Stomach (tissue), 9 donors: ENCODE results near the gene FLACC1. TPM values are rescaled to one million over a fixed set of nuclear protein-coding genes. Genes with fewer than 3 reads are reported as not detected.

Experiments
- DNase-seq, 2 donors: peaks; one replicate each; pipeline versions ENCODE4 v3.0.0 to v3.0.0-alpha.2; 2013 to 2019
- H3K27ac ChIP-seq, 5 donors: fragments of 200-600 bp in 4 of 5; sonication (generic) in 4 of 5; one replicate each; pipeline ENCODE4 v1.5.1; 2013 to 2019; ENCODE audit warnings: mild to moderate bottlenecking in 1 of 5, moderate library complexity in 1 of 5
- H3K27me3 ChIP-seq, 3 donors: fragments of 200-600 bp; sonication (generic); one replicate each; pipeline ENCODE4 v1.5.1; 2017 to 2019; ENCODE audit warnings: mixed run types in 1 of 3
- H3K36me3 ChIP-seq, 4 donors: fragments of 200-600 bp; sonication (generic); 1 replicate in 3 of 4; 2 replicates in 1 of 4; pipeline ENCODE4 v1.5.1; 2016 to 2019
- H3K4me1 ChIP-seq, 4 donors: fragments of 200-600 bp; sonication (generic); one replicate each; pipeline ENCODE4 v1.5.1; 2016 to 2019
- H3K4me3 ChIP-seq, 4 donors: fragments of 200-600 bp; sonication (generic) in 3 of 4; one replicate each; pipeline ENCODE4 v1.5.1; 2016 to 2019; ENCODE audit warnings: mild to moderate bottlenecking in 1 of 4
- H3K9me3 ChIP-seq, 4 donors: fragments of 200-600 bp; sonication (generic); one replicate each; pipeline ENCODE4 v1.5.1; 2016 to 2019
- CTCF ChIP-seq, 7 experiments: fragments of 450-650 bp in 4 of 7; fragments of 200-600 bp in 3 of 7; sonication (generic) in 3 of 7; IDR thresholded peaks; one replicate each; pipeline ENCODE4 v1.5.1; 2016 to 2019; ENCODE audit warnings: antibody characterized with exemption in 7 of 7, control low read depth in 2 of 7, mild to moderate bottlenecking in 1 of 7
- EP300 ChIP-seq: sonication (generic); formaldehyde crosslinking; IDR thresholded peaks from one replicate; pipeline ENCODE4 v1.6.1; 2017; ENCODE audit warnings: antibody characterized with exemption
- POLR2A ChIP-seq, 4 donors: fragments of 450-650 bp; IDR thresholded peaks; one replicate each; pipeline ENCODE4 v1.6.1; 2016; ENCODE audit warnings: antibody characterized with exemption in 4 of 4, control low read depth in 2 of 4, mild to moderate bottlenecking in 1 of 4, moderate library complexity in 1 of 4
- POLR2AphosphoS5 ChIP-seq, 3 donors: sonication (generic); formaldehyde crosslinking; IDR thresholded peaks; one replicate each; pipeline ENCODE4 v1.6.1; 2016; ENCODE audit warnings: antibody characterized with exemption in 3 of 3
- WGBS, 5 donors: extraction: QIAGEN DNeasy Blood & Tissue Kit in 3 of 5; methylation state at CpG; one replicate each; pipeline versions ENCODE4 v1.1.5 to v1.1.7; 2013 to 2018; 5-methylcytosine and 5-hydroxymethylcytosine counted together
- intact Hi-C: fragments of 100-400 bp; cut with DNase I; formaldehyde crosslinking; loops from one replicate; pipeline ENCODE4 v1.15.1; 2023; ENCODE audit warnings: low total_unique reads
- polyA plus RNA-seq, 3 donors: library from polyadenylated mRNA; stranded (reverse); fragments of 200-250 nt; gene quantifications; one replicate each; pipeline ENCODE4 v1.2.3, GENCODE V29; 2013
- total RNA-seq, 5 donors: library from RNA; depleted of rRNA; stranded (reverse); fragments of >200 nt; gene quantifications; one replicate each; pipeline versions ENCODE4 v1.1.0 to v1.2.3, GENCODE V29; 2014 to 2016
- donor health status: healthy with polysubstance abuse.
- donor health status: Bipolar disorder and iron deficiency.
- donor health status: healthy.

The FLACC1 gene
- total and polyA plus RNA-seq, 8 donors, result 0.13 to 21.6 (median 1.8) TPM; not detected in 3

DNA sequence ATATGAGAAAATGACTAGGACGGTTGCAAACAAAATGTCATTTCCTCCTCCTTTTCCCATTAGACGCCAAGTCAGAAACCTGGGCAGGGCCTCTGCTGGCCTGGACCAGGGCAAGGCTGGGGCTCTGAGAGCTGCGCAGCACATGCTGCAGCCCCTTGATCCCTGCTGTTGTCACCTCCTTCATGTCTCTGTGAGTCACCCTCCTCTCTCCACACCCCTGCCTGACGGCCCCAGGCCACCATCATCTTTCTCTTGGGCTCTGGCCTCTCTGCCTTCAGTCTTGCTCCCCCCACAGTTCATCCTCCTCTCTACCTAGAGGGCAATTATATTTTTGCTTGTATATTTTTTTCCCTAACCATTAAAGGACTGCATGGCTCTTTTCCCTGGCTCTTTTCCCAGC is 10.0 kb downstream of the FLACC1 start:
- no peak for TF ChIP-seq EP300
- no peak for TF ChIP-seq CTCF (IDR thresholded peaks at IDR 0.05)
- TF ChIP-seq POLR2AphosphoS5 (IDR thresholded peaks at IDR 0.05), result no peak
- no peak for TF ChIP-seq POLR2A (IDR thresholded peaks at IDR 0.05)

GRCh38 chr2:201345625-201346213 is 11.4 kb downstream of the FLACC1 start:
- no peak overlapping the region for H3K4me3 ChIP-seq
- no peaks in the 10 kb centered on the region for H3K9me3 ChIP-seq
- 83 to 95% (median 89%) methylated on average over 7 of the region's 7 CpGs for WGBS, 5 donors
- H3K36me3 ChIP-seq, result peaks cover 0 to 41% (median 28%) of the 10 kb centered on the region in 4 donors
- no peak for TF ChIP-seq CTCF (IDR thresholded peaks at IDR 0.05)
- TF ChIP-seq POLR2A (IDR thresholded peaks at IDR 0.05), result no peak
- TF ChIP-seq EP300, result no peak
- intact Hi-C loops, result no loop called here
- no peaks in the 10 kb centered on the region for H3K27me3 ChIP-seq
- no peak for DNase-seq
- H3K4me1 ChIP-seq, result no peaks in the 10 kb centered on the region
- H3K27ac ChIP-seq, result no peak overlapping the region

More for the DNA sequence above, 10.0 kb downstream of the FLACC1 start:
- 83 to 94% (median 90%) methylated on average over 4 of the region's 4 CpGs for WGBS, 5 donors
- Histone ChIP-seq H3K4me1 (no peaks in the 10 kb centered on the region), H3K27me3 (no peaks in the 10 kb centered on the region), H3K27ac (no peak overlapping the region), H3K36me3 (peaks cover 0 to 47% (median 31%) of the 10 kb centered on the region in 4 donors), H3K9me3 (no peaks in the 10 kb centered on the region), H3K4me3 (no peak overlapping the region)
- no peak for DNase-seq
- intact Hi-C loops, result no loop called here

DNA sequence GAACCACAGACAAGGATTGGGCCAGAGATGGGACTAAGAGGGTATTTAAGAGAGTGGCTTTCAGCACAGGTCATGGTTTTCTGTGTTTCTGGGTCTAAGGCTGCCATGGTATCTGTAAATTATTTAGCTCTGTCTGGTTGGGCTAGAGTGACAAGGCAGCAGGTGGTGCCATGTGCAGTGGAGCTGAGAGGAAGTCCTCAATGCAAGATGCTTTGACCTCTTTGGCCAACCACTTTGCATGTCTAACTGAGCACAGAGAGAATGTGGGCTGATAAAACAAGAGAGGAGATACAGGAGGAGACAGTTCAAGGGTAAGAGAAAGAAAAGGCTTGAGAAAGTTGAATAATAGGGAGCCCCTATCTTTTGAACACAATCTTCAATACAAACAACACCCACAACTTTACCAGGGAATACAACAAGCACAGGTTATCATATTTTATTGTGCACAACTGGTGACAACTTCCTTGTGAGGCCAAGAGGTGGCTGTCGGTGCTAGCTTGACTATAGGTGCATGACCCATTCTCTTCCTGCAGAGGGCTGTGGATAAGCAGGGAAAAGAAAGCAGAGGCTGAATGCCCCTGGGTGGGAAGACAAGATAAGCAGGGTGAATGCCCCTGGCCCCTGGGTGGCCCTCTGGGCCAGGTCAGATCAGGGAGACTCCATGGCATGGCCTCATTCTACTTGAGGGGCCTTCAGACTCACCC is 12.3 kb downstream of the FLACC1 start:
- Histone ChIP-seq H3K36me3 (peaks cover 0 to 36% (median 25%) of the 10 kb centered on the region in 4 donors), H3K27ac (no peak overlapping the region), H3K27me3 (no peaks in the 10 kb centered on the region), H3K9me3 (no peaks in the 10 kb centered on the region), H3K4me3 (no peak overlapping the region), H3K4me1 (no peaks in the 10 kb centered on the region)
- peak in 1 of 2 donors; percentile 35 for DNase-seq
- WGBS, 5 donors, result 31 to 61% (median 32%) methylated on average over 1 of the region's 1 CpG
- intact Hi-C loops, result no loop called here
- TF ChIP-seq CTCF (IDR thresholded peaks at IDR 0.05), result no peak
- TF ChIP-seq EP300, result no peak
- TF ChIP-seq POLR2AphosphoS5 (IDR thresholded peaks at IDR 0.05), result no peak

DNA sequence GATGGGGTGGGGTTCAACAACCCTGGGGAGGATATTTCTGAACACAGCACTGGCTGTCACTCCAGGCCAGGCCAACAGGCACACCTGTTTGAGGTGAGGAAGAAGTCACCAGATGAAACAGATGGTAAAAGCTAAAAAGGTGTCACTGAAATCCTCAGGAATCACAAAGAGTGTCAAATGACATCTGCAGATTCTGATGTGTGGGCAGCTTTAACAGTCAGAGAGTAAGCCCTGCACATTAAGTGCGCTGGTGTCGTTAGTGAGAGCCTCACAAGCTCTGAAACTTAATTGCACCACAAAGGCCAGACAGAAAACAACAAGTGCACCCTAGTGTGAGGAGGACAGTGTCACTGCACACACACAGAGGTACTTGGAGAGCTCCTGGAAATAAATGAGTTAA is 13.6 kb downstream of the FLACC1 start:
- WGBS, 5 donors, result 92 to 97% (median 95%) methylated on average over 2 of the region's 2 CpGs
- DNase-seq, result no peak
- Histone ChIP-seq H3K9me3 (no peaks in the 10 kb centered on the region), H3K27ac (no peak overlapping the region), H3K4me1 (no peaks in the 10 kb centered on the region), H3K36me3 (peaks cover 0 to 40% (median 20%) of the 10 kb centered on the region in 4 donors), H3K4me3 (no peak overlapping the region), H3K27me3 (no peaks in the 10 kb centered on the region)
- intact Hi-C loops, result no loop called here
- TF ChIP-seq POLR2A (IDR thresholded peaks at IDR 0.05) (no peak), EP300 (no peak), POLR2AphosphoS5 (IDR thresholded peaks at IDR 0.05) (no peak), CTCF (IDR thresholded peaks at IDR 0.05) (no peak)
